ENCODE measurements around the gene RADIL.

The RADIL gene

DNA sequence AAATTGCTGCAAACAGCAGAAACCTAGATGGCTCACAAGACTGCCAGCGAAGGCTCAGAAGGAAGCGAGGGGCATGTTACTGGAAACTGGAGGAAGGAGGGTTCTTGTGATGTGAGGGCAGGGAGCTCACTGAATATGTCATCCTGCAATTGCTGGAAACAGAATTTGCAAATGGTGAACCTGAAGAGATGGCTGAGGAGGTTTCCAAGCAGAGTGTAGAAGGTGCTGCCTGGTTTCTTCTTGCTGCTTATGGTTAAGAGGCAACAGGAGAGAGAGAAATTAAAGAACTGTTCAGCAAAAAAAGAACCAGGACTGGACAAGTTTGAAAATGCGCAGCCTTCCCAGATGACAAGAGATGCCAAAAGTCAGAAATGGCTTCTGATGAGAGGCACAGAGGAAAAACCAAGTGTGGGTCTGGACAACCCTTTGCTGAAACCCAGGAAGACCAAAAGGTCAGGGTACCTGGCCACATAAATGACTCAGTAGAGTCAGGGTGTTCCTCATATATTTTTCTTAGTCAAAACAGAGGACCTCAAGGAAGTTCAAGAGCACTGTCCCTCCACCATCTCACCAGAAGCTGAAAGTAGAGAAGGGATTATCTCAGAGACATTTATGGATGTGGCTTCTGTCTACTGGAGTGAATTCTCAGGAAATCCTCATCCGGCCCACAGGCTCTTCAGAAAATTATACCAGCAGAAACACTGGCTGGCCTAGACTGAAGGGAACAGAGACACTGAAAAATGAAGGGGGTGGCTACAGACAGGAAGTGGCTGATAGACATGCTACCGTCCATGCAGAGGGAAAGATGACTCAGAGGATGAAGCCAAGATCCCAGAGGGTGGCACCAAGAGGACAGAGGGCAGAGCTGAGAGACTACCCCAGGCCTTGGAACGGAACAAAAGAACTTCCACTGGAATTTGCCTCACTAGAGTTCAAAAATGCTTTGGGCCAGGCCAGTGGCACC is 31.8 kb downstream of the RADIL start:
- DNase-seq (ENCODE audit: low read depth) = no peak

DNA sequence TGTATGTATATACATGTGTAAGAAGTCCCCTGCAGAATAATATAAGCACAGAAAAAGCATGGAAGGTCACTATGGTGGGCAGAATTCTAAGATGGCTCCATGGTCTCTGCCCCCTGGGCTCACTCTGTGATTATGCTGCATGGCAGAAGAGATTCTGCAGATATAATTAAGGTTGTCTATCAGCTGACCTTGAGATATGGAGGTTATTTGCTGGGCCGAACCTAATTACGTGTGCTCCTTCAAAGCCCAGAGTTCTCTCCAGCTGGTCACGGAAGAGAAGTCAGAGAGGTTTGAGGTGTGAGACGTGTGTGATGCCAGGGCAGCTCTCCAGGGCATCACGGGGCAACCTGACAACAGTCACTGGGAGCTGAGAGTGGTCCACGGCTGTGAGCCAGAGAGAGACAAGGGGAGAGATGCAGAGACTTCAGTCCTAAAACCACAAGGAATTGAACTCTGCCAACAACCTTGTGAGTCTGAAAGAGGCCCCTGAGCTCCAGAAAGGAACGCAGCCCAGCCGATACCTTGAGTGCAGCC is 33.2 kb downstream of the RADIL start:
- DNase-seq (ENCODE audit: low read depth) = no peak

DNA sequence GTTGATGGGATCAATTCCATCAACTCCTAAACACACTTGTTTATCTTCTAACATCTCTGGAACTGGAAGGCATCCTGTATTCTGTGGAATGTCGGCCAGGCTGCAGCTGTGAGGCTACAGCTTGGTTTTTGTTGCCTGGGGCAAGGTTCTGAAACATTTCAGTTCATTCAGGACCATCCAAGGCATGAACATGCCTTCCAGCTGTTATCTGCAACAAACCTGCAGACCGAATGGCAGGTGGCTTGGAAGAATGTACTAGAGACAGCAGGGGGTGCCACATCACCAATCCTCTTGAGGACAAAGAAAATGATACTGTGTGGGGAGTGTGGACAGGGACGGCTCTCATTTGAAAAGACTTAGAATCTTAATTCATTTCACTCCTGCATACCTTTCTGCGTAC is 34.1 kb downstream of the RADIL start:
- DNase-seq (ENCODE audit: low read depth) = no peak

DNA sequence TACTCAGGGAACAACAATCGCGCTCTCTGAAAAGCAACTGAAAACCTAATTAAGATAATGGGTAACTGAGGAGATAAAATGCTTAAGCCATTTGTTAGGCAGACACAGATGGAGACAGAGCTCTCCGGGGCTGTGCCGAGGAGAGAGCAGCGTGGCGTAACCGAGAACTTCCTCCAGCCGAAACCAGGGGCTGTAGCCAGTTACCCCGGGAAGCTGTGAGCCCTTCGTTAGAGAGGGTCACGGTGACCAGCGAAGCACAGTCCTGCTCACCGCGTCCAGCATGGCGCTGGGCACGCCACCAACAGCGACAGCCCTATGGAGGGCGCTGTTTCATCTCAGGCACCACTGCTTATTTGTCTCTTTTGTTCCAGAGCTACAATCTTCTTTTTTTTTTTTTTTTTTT is 37.8 kb downstream of the RADIL start:
- DNase-seq (ENCODE audit: low read depth) = no peak

DNA sequence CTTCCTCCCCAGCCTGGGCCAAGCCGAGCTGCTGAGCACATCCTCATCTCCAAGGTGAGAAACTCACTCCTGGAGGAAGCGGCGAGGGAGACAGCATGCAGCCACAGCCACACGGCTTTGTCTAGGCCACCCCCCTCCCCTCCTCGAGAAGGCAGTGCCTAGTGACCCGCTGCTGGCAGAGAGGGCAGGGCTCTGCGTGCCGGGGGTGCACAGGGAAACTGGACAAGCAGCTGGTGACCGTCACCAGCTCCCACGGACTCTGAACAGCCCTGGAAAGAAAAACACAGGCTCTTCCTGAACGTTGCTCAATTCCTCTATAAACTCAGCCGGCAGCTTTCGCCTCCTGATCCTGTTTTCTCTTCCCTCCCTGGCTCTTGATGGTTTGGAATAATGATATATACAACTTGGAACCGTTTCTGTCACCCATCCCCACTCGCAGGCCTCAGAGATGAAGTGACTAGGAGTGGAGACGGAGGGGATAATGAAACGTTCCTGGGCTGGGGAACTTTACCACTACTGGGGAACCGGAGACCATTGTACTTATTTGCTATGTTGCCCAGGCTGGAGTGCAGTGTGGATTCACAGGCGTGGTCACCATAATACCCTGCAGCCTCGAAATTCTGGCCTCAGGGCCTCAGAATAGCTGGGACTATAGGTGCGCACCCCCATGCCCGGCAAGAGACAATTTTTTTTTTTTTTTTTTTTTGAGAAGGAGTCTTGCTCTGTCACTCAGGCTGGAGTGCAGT is 41.0 kb downstream of the RADIL start:
- DNase-seq (ENCODE audit: low read depth) = no peak

DNA sequence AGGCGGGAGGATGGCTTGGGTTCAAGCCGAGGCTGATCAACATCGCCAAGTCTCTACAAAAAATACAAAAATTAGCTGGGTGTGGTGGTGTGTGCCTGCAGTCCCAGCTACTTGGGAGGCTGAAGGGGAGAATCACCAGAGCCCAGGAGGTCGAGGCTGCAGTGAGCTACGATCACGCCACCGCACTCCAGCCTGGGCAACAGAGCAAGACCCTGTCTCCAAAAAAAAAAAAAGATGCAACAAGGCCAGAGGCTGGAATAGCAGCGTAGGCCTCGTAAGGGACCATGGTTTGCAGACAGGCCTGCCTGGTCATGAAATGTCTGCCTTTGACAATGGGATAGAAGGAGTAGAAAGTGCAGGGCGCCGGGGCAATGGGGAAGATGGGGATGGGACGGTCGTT is 41.7 kb downstream of the RADIL start:
- no peak for DNase-seq (ENCODE audit: low read depth)

DNA sequence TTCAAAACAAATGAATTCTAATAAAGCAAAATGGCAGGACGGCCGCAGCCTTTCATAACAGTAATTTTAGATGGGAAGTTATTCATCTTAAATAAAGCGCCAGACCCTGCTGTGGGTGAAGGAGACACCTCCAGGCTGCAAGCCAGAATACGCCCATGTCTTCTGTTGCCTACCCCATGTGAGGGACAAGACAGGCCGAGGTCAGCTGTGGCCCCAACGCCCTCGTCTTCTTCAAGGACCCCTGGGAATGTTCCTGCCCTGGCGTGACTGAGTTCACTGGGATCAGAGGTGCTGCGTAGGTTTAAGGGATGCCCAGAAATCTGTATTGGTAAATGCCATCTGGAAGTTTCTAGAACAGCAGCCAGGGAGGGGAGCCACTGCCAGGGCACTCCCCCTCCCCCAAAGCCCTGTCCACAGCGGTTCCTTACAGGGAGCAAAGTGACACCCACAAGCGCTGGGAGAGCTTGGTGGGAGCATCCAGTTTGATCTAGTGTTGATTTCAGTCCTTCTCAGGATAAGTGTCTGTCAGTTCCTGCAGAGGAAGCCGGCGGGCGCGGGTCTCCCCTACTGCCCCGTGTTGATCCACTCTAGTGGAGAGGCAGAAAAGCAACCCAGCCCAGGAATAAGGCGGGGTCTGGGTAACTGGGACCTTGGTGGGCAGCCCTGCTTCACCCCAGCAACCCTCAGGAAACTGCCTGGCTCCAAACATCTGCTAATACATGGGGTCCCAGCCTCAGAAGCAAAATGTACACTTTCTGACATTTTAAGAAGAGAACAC is 42.3 kb downstream of the RADIL start:
- no peak for DNase-seq (ENCODE audit: low read depth)

DNA sequence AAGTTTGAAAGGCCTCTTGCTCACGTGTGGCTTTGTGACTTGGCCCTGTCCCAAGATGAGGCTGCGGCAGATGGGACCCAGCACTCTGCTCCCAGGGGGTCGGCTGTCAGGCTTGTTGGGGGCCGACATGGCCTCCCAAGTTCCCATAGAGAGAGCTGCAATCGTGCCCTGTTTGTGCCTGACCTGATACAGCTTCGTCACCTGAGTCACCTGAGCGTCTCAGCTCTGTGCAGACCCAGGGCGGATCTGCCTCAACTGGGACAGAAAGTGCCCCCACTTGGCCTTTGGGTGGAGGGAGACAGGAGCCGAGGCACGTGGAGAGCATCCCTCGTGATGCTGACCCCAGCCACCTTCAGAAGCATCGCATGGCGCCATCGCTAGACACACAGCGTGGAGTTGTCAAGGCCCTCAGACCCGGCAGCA is 43.4 kb downstream of the RADIL start:
- no peak for DNase-seq (ENCODE audit: low read depth)

DNA sequence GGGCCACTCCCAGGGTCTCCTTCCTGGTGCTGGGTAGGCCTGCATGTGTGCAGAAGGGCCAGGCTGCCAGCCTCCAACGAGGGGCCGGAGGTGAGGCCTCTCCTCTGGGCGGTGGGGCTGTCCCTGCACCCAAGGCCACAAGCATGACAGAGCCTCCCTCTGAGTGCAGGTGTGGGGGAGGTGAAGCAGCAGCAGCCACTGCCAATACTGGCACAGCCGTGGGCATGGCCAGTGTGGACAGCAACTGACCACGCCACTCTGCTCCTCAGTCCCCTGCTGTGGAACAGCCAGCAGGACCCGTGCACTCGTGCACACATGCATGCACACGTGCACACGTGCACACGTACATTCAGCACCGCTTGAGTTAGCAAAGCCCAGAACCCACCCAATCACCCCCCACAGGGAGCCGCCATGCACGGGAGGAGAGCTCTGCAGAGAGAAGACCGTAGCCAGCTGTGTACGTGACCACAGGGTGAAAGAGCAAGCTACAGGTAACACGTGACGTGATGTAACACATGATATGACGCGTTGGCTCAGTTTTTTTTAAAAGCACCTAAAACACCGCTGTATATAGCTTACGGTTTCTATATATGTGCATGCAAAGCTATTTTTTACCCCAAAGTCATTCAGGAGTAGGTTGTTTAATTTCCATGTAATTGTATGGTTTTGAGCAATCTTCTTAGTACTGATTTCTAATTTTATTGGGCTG is 44.7 kb downstream of the RADIL start:
- DNase-seq (ENCODE audit: low read depth) = no peak

DNA sequence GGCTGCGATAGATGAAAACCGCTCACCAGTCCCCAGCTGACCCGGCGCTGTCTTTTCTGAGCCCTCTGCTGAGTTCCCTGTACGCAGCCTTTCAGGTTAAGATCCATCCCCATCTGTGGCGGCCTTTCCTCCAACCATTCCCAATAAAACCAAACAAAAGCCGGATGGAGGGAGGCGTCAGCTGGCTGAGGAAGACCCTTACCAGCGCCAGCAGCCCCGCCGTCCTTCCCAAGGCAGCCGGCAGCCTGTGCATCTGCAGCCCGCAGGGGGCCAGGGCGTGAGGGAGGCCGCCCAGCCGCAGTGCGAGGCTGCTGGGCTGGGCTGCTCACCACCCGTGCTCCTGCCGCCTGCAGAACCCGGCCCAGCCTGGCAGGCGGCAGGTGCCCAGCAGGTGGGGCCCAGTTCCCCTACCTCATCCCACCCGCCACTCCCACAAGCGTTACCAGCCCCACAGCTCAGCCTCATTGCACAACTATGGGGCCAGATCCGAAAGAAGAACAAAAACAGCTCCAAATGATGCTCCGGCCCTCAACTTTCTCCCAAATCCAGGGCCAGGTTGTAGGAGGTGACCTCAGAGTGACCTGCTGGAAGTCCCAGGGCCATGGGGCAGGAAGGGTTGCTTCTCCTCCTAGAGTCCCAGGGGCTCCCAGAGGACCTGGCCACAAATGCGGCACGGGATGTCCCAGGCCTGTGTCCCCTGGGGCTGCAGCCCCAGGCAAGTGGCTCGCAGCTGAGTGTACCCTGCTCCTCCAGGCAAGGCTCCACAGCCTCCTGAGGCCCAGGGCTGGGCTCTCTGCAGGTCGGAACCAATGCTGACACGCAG is 45.5 kb downstream of the RADIL start:
- DNase-seq (ENCODE audit: low read depth) = no peak

DNA sequence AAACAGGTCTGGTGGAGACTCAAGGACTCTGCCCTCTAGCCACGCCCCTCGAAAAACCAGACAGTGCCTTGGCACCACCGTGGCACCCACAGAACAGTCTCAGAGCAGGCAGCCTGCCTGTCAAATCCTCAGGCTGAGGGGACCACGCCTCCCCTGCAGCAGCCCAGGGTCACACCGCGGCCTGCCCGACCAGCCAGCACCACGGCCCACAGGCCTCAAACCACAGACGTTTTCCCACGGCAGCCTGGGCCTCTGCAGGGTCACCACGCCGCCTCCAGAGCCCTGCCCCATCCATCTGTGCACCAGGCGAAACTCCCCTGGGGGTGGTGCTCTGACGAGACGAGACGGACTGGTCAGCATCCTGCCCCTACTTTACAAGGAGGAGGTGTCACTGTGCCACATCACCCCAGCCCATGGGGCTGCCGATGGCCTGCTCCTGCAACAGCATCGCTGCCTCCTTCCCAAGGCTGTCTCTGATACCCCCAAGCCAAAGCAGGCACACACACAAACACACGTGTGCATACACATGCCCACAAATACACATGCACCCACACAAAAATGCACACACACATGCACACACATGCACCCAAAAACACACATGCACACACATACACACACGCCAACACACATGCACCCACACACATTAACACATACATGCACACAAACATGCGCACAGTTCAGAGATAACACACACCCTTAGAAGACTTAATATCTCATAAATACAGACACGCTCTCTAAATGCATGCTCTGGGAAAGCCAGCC is 46.3 kb downstream of the RADIL start:
- no peak for DNase-seq (ENCODE audit: low read depth)

DNA sequence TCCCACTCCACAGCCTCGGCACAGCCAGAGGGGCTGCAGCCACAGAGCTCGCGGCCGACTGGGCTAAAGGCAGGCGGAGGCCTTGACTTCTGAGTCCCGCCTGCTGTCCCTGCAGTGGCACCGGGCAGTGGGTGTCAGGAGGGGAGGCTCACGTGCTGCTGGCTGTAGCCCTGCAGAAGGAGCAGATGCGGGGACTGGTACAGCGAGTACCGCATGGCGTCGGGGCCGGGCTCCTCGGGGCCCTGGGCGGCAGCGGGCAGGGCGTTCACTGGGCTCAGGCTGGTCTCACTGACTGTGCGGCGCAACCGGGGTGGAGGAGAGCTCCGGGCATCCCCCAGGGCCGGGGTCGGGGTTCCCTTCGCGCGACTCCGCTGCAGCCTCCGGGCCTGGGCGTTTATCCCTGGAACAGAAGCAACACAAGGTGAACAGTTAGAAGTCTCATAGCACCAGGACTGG is 47.3 kb downstream of the RADIL start:
- no peak for DNase-seq (ENCODE audit: low read depth)

DNA sequence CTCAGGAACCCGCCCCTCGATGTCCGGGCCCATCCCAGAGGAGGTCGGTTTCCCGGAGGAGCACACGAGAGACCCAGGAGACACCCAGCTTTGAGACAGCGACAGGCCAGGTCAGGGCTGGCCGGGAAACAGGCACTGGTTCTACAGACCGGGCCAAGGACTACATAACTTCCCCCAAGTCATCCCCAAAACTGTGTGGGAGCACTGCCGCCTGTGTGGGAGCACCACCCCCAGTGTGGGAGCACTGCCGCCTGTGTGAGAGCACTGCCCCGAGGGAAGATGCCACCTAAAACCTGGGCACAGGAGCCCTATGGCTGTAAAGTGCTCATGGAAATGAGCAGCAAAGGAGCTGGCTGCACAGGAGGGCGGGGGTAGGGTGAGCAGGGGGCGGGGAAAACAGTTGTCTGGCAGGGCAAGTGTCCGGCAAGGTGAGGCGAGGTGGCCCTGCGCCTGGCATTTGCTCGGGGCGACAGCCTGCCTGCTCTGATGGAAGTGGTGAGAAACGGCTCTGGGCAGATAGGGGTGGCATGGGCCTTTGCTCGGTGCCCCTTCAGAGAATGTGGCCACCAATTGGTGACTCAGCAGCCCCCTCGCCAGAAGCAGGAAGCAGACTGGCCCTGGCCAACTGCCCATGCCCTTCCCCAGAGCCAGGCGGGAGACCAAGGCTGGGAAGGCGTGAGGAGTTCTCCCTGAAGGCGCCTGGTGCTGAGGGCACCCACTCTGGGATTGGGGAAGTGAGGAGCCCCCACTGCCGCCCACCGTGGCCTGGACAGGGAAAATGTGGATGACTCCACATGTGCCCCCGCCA is 47.9 kb downstream of the RADIL start:
- DNase-seq (ENCODE audit: low read depth) = no peak

DNA sequence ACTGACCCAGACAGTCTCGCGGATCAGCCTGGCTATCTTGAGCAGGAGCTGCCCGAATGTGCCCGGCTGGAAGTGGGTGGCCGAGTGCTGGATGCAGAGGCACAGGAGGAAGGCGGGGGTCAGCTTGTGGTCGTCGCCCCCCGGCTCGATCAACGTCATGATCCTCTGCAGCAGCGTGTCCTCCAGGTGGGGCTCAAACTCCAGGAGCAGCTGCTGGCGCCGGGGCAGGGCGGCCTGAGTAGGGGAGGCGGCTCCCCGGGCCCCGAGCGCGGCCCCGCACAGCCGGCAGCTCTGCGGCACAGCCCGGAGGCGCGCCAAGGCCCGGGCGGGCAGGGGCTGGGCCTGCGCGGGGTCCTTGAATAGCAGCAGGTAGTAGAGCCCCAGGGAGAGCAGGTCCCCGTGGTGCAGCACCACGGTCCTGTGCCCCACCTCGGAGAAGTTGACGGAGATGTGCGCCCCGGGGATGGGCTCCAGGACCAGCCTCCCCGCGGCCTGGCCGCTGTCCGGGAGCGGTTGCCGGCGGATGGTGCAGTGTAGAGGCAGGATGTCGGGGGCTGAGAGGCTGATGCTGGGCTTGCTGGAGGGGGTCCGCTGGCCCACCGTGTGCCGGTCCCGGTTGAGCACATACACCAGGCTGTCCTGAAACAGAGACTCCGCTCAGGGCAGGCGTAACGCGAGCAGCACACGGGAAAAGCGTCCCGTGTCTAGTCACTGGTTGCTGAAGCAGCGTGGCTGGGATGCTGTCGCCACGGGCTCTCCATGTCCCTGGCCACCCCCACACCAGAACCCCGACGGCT is 48.7 kb downstream of the RADIL start:
- no peak for DNase-seq (ENCODE audit: low read depth)

DNA sequence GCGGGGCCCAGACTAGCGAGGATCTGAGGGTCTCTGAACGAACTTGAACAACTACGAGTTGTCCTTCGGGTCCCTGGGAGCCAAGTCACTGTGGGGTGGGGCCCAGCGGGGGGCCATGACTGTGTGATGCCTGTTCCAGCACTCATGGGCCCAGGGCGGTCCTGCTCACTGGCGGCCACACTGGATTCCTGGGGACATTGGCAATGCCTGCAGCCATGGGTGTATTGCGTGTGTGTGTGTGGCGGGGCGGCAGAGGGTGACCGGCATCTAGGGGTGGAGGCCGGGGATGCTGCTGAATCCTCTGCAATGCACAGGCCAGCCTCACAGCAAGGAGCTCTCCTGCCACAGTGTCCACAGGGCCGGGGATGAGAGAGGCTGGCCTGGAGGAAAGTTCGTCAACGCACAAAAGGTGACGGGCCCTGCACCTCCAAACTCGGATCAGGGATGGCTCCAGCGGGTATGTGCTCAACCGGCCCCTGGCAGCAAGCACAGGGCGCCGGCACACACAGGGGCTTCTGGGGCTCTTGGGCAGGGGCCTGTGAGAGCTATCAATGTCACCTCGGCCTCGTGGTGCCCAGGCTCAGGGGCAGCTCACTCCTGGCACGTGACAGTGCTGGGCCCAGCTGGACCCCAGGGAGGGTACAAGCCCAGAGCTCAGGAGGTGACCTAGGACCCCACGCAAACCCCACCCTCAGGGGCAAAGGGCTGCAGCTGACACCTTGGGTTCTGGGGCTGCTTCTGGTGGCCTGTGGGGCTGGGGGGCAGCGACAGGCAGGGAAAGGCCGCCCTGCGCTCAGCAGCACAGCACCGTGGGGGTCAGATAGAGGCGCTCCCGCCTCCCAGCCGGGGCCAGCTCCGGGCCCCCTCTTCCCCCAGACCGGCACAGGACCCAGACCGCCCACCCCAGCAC is 49.6 kb downstream of the RADIL start:
- no peak for DNase-seq (ENCODE audit: low read depth)

DNA sequence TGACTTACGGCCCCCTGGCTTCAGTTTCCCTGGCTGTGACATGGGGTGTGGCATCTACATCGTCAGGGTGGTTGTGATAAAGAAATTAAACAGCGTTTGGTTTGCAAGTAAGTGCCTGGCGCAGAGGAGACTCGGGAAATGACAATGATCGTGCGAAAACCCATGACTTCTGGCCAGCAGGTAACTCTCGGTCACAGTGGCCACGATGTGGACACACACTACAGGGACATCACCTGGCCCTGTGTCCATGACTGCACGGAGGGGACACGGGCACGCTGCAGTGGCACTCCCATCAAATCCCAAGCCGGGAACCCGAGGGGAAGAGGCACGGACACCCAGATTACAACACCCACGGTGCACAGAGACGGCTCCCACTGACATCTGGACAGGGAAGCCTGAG is 50.3 kb downstream of the RADIL start:
- DNase-seq (ENCODE audit: low read depth) = no peak

DNA sequence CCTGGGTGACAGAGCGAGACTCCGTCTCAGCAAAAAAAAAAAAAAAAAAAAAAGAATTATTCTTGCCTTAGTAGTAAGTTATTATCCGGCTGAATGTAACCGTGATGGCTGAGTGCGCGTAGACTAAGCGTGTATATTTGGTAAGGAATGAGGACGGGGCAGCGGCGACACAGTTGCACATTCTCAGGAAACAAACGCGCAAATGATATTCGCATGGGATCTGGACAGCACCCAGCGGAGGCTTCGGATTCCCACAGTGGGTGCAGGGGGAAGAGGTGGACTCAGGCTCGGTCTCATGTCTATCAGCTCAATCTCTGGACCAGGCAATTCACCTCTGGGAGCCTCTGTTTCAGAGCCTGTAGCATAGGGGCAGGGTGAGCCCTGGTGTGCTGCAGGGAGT is 50.8 kb downstream of the RADIL start:
- no peak for DNase-seq (ENCODE audit: low read depth)
